Transverse colon (tissue), 4 donors: ENCODE measurements around the gene NUDT22. TPM values are rescaled to one million over a fixed set of nuclear protein-coding genes. Genes with fewer than 3 reads are reported as not detected.

Source experiments
- DNase-seq: peaks from one replicate; pipeline ENCODE4 v3.0.0-alpha.2; 2019
- H3K27ac ChIP-seq, 4 donors: fragments of 200-600 bp; sonication (generic); 2 replicates each; pipeline ENCODE4 v1.5.1; 2016 to 2018; ENCODE audit warnings: inconsistent platforms in 4 of 4
- H3K27me3 ChIP-seq: fragments of 200-600 bp; sonication (generic); 2 replicates; pipeline ENCODE4 v1.5.1; 2017; ENCODE audit warnings: inconsistent platforms
- H3K36me3 ChIP-seq, 4 donors: fragments of 200-600 bp; sonication (generic); 2 replicates each; pipeline ENCODE4 v1.5.1; 2017 to 2019; ENCODE audit warnings: inconsistent platforms in 4 of 4
- H3K4me1 ChIP-seq, 4 donors: fragments of 200-600 bp; sonication (generic); 2 replicates each; pipeline ENCODE4 v1.5.1; 2017 to 2020; ENCODE audit warnings: inconsistent platforms in 4 of 4
- H3K4me3 ChIP-seq, 4 donors: fragments of 200-600 bp; sonication (generic); 1 replicate in 1 of 4; 2 replicates in 3 of 4; pipeline versions ENCODE4 v1.5.1 to v1.6.1; 2017 to 2019; ENCODE audit warnings: inconsistent platforms in 4 of 4
- H3K9me3 ChIP-seq, 2 donors: fragments of 200-600 bp; sonication (generic); 2 replicates each; pipeline ENCODE4 v1.5.1; 2017 to 2019; ENCODE audit warnings: inconsistent platforms in 2 of 2
- EP300 ChIP-seq: sonication (generic); formaldehyde crosslinking; IDR thresholded peaks from one replicate; pipeline ENCODE4 v1.6.1; 2017; ENCODE audit warnings: antibody characterized with exemption, low read depth
- POLR2A ChIP-seq: fragments of 450-650 bp; IDR thresholded peaks from one replicate; pipeline ENCODE4 v1.6.1; 2016; ENCODE audit warnings: antibody characterized with exemption, mild to moderate bottlenecking, moderate library complexity
- POLR2AphosphoS5 ChIP-seq, 3 donors: sonication (generic); formaldehyde crosslinking; IDR thresholded peaks; one replicate each; pipeline ENCODE4 v1.6.1; 2016; ENCODE audit warnings: antibody characterized with exemption in 3 of 3
- WGBS, 2 donors: methylation state at CpG; one replicate each; pipeline ENCODE4 v1.1.5; 2018; ENCODE audit warnings: low coverage in 1 of 2; 5-methylcytosine and 5-hydroxymethylcytosine counted together
- in situ Hi-C, 4 donors: fragments of 200-750 bp; cut with MboI; loops; one replicate each; pipeline versions ENCODE4 v1.15.0 to v1.15.1; 2017; ENCODE audit warnings: low sequenced_read_pairs in 3 of 4, low pct_ligation_motif_present in 1 of 4, low pct_unique_long_range_greater_than_20kb in 1 of 4
- intact Hi-C: fragments of 100-400 bp; cut with DNase I; formaldehyde crosslinking; loops from one replicate; pipeline ENCODE4 v1.15.1; 2023; ENCODE audit warnings: low total_unique reads
- total RNA-seq, 4 donors: library from RNA; depleted of rRNA; stranded (reverse); fragments of >200 nt; gene quantifications; one replicate each; pipeline ENCODE4 v1.1.0, GENCODE V29; 2016
- TF ChIP-seq, protein P1 (sequence below), 5 experiments: fragments of 200-600 bp in 3 of 5; fragments of 450-650 bp in 2 of 5; sonication (generic) in 3 of 5; IDR thresholded peaks; 1 replicate in 2 of 5; 2 replicates in 3 of 5; pipeline ENCODE4 v1.5.1; 2016 to 2017; ENCODE audit warnings: antibody characterized with exemption in 5 of 5, inconsistent platforms in 3 of 5, mild to moderate bottlenecking in 2 of 5, moderate library complexity in 1 of 5

The NUDT22 gene
- total RNA-seq, 4 donors from 2014 or later = 84.0 to 215 (median 127) TPM

DNA sequence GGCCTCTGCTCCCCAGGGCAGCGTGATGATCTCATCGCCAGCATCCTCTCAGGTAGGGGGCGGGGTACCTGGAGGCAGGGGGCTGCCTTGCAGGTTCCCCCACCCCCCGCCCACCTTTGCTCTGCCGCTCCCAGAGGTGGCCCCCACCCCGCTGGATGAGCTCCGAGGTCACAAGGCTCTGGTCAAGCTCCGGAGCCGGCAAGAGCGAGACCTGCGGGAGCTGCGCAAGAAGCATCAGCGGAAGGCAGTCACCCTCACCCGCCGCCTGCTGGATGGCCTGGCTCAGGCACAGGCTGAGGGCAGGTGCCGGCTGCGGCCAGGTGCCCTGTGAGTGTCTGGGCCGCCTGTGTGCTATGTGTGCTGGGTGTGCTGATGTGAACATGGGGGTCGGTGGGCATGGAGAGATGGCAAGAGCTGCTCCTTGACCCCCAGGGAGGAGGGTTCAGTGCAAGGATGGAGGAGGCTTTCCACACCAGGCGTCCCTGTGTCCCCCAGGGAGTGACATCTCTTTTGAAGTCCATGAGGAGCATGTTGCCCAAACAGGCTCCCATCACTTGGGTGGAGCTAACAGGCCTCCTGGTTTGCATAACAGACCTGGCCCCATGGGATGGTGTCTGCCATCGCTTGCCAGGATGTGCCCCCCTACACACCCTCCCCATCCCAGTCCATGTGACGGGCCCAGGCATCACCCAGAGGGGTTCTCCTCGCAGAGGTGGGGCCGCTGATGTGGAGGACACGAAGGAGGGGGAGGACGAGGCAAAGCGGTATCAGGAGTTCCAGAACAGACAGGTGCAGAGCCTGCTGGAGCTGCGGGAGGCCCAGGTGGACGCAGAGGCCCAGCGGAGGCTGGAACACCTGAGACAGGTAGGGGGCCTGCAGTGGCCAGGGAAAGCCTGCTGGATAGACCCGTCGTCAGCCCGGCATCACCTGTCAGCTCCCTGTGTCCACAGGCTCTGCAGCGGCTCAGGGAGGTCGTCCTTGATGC is 39.4 kb downstream of the NUDT22 start:
- Histone ChIP-seq H3K9me3 (no peaks in the 10 kb centered on the region), H3K27ac (no peak overlapping the region), H3K36me3 (peaks cover 0 to 15% (median 3%) of the 10 kb centered on the region in 4 donors), H3K27me3 (no peaks in the 10 kb centered on the region), H3K4me1 (peaks cover 10 to 25% (median 21%) of the 10 kb centered on the region in 4 donors), H3K4me3 (no peak overlapping the region)
- in situ Hi-C loops (no loop called here), intact Hi-C loops (no loop called here)
- 91% methylated on average over 4 to 31 of the region's 35 CpGs for WGBS, 2 donors
- TF ChIP-seq POLR2A (no peak), EP300 (no peak), POLR2AphosphoS5 (IDR thresholded peaks at IDR 0.05) (no peak)
- TF ChIP-seq, protein P1, sequence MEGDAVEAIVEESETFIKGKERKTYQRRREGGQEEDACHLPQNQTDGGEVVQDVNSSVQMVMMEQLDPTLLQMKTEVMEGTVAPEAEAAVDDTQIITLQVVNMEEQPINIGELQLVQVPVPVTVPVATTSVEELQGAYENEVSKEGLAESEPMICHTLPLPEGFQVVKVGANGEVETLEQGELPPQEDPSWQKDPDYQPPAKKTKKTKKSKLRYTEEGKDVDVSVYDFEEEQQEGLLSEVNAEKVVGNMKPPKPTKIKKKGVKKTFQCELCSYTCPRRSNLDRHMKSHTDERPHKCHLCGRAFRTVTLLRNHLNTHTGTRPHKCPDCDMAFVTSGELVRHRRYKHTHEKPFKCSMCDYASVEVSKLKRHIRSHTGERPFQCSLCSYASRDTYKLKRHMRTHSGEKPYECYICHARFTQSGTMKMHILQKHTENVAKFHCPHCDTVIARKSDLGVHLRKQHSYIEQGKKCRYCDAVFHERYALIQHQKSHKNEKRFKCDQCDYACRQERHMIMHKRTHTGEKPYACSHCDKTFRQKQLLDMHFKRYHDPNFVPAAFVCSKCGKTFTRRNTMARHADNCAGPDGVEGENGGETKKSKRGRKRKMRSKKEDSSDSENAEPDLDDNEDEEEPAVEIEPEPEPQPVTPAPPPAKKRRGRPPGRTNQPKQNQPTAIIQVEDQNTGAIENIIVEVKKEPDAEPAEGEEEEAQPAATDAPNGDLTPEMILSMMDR (IDR thresholded peaks at IDR 0.05) = no peak
- DNase-seq = no peak

DNA sequence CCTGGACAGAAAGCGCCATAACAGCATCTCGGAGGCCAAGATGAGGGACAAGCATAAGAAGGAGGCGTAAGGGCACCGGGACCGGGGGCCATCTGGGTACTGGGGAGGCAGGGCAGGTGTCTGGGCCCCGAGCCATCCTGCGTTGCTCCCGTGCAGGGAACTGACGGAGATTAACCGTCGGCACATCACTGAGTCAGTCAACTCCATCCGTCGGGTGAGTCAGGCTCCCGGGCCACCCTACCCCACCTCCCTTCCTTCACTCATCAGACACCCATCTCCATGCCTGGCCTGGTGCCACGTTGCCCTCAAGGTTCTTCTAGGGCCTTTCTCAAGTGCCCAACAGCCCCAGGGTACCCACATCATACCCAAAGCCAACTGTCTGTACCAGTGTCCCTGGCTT is 40.3 kb downstream of the NUDT22 start:
- DNase-seq = no peak
- Histone ChIP-seq H3K4me1 (peaks cover 10 to 25% (median 21%) of the 10 kb centered on the region in 4 donors), H3K27ac (no peak overlapping the region), H3K9me3 (no peaks in the 10 kb centered on the region), H3K27me3 (no peaks in the 10 kb centered on the region), H3K4me3 (no peak overlapping the region), H3K36me3 (peaks cover 0 to 15% (median 3%) of the 10 kb centered on the region in 4 donors)
- intact Hi-C loops (no loop called here), in situ Hi-C loops (no loop called here)
- TF ChIP-seq POLR2A (no peak), POLR2AphosphoS5 (IDR thresholded peaks at IDR 0.05) (no peak), EP300 (no peak)
- TF ChIP-seq, protein P1 (IDR thresholded peaks at IDR 0.05) = no peak
- 88% methylated on average over 15 of the region's 15 CpGs; no CpG with 5 or more reads in 1 of the 2 donors for WGBS, 2 donors

DNA sequence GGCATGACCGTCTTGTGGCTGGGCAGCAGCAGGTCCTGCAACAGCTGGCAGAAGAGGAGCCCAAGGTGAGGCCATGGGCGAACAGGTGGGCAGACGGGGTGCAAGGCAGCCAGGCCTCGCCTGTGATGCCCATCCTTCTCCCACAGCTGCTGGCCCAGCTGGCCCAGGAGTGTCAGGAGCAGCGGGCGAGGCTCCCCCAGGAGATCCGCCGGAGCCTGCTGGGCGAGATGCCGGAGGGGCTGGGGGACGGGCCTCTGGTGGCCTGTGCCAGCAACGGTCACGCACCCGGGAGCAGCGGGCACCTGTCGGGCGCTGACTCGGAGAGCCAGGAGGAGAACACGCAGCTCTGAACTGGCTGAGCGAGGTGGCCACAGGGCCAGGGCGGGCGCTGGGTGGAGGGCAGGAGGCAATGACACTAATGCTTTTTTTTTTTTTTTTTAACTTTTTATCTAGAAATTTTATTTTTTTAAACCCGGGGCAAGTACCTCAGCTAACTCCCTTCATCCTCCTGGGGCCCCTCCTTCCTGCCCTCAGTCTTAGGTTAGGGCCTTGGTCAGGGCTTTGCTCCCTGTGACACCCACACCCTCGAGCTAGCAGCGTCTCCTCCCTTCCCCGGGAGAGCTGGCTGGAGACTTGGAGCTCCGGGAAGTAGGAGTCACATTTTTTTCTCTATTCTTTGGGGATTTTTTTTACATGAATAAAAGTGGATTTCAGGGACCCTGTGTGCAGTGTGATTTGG is 41.3 kb downstream of the NUDT22 start:
- 74% methylated on average over 27 of the region's 27 CpGs; no CpG with 5 or more reads in 1 of the 2 donors for WGBS, 2 donors
- intact Hi-C loops (no loop called here), in situ Hi-C loops (no loop called here)
- H3K4me1 ChIP-seq = peaks cover 10 to 35% (median 29%) of the 10 kb centered on the region in 4 donors
- no peaks in the 10 kb centered on the region for H3K9me3 ChIP-seq
- peak overlapping the region; percentile 97 to 99 (median 98) for H3K27ac ChIP-seq
- DNase-seq = no peak
- TF ChIP-seq, protein P1 (IDR thresholded peaks at IDR 0.05) = no peak
- TF ChIP-seq POLR2A (no peak), EP300 (no peak)
- no peak overlapping the region for H3K4me3 ChIP-seq
- H3K27me3 ChIP-seq = no peaks in the 10 kb centered on the region
- H3K36me3 ChIP-seq = peaks cover 0 to 15% (median 3%) of the 10 kb centered on the region in 4 donors
